T-cell (primary cell): ENCODE data around the gene IL17B. TPM values are rescaled to one million over a fixed set of nuclear protein-coding genes. Genes with fewer than 3 reads are reported as not detected.

ENCODE experiments used
- total RNA-seq, 35 experiments: library from RNA in 6 of 35; stranded (reverse) in 6 of 35; fragments of 120-200 nt in 1 of 35; gene quantifications; one replicate each; pipeline versions ENCODE4 v1.2.1 to v1.2.4 and lab custom pipeline; 2013 to 2026

IL17B gene
- total RNA-seq, 5 donors from 2014 or later (not counting 1 experiment from before 2014, with no cell fraction given): not detected

Other genes starting within 250 kb of the IL17B start
- gene ABLIM3, start 237.8 kb downstream of the IL17B start, total RNA-seq: under 1 TPM in 3 of 5 donors, not detected in 2; 0.07 to 0.30 (median 0.29) TPM
- gene AFAP1L1, start 107.4 kb downstream of the IL17B start, total RNA-seq: under 1 TPM; 0.20 to 0.99 (median 0.50) TPM
- 10 to 100 TPM; 14.2 to 38.7 (median 31.5) TPM for gene GRPEL2, start 33.8 kb downstream of the IL17B start, total RNA-seq
- 10 to 100 TPM; 26.9 to 40.2 (median 35.0) TPM for gene PCYOX1L, start 21.2 kb downstream of the IL17B start, total RNA-seq
- 100 to 1,000 TPM; 161 to 193 (median 178) TPM for gene CSNK1A1, start 172.1 kb upstream of the IL17B start, total RNA-seq
- gene ARHGEF37, start 202.2 kb upstream of the IL17B start, total RNA-seq: 1 to 10 TPM in 1 of 5 donors, under 1 TPM in 3, not detected in 1; 0.07 to 1.0 (median 0.59) TPM